ENCODE results near the gene SLC6A1. TPM values are rescaled to one million over a fixed set of nuclear protein-coding genes. Genes with fewer than 3 reads are reported as not detected.

SLC6A1 gene
- polyA plus RNA-seq, 2 of the 4 experiments (the other 2 are of a cell fraction), result not detected

DNA sequence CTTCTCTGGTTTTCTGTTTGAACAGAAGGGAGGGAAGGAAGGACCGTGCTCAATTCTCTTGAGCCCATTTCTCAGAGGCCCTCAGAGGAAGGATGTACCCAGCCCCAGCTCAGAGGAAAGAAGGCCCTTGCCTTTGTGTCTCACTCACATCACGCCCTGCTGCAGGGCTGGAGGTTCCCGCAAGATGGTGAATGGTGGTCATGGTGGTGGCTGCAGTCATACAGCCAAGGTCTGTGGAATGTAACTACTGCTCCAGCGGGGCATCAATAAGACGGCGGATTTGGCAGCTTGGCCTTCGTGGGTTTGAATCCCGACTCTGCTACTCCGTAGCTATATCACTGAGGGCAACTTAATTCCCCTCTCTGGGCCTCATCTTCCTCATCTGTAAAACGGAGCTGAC is 62.9 kb downstream of the SLC6A1 start:
- 72% methylated on average over 10 of the region's 10 CpGs for WGBS (ENCODE audit: missing lambda C conversion rate)
- ATAC-seq (no peak), FAIRE-seq (no peak), DNase-seq (ENCODE audit: low read depth in 1 of 2, low spot score in 1 of 2) (no peak)
- Histone ChIP-seq H3K27ac (no peak overlapping the region), H3K4me2 (no peak overlapping the region), H3K9me3 (no peaks in the 10 kb centered on the region), H3K4me1 (peaks cover 3% of the 10 kb centered on the region; the same call in 1 of the 3 replicates), H3K4me3 (no peak overlapping the region)
- TF ChIP-seq TFCP2L1 (CRISPR knock-in tag; IDR thresholded peaks at IDR 0.05) (no peak), CHD2 (IDR thresholded peaks at IDR 0.05; ENCODE audit: low read length, partially characterized antibody) (no peak), ESRRA (IDR thresholded peaks at IDR 0.05; ENCODE audit: borderline replicate concordance, low read length) (no peak), CHD4 (IDR thresholded peaks at IDR 0.05; ENCODE audit: borderline replicate concordance) (no peak)
- ChIA-PET POLR2A (no interaction called here), CTCF (interaction anchor here (0.8 to 11.4 kb wide), 9 partner anchors 19 to 292 kb away, joined by 3 to 297 read pairs (median 4); no protein-coding TSS in a partner anchor)

DNA sequence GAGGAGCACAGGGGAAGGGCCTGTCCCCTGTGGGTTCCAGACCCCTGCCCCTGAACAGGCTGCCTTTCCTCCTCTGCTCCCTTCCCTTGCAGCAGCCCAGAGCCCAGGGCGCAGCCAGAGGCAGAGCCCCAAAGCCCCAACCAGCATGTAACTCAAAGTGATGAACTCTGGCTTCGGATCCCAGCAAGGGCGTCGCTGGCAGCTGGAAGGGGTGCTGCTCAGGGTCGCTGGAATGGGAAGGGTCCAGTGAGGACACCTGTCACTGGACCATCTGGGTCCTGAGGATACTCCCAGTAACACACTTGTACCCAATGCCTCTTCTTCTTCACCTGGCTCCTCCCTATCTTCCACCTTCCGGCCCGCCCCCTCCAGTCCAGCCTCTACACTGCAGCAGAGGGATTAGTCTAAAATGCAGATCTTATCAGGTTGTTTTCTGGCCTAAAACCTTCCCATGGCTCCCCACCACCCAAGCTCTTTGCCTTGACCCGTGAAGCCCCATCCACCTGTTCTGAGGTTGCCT is 64.0 kb downstream of the SLC6A1 start:
- no peak for ATAC-seq
- no peak for DNase-seq (ENCODE audit: low read depth in 1 of 2, low spot score in 1 of 2)
- TF ChIP-seq HOXA7 (CRISPR knock-in tag; IDR thresholded peaks at IDR 0.05), result no peak
- TF ChIP-seq, protein P1, sequence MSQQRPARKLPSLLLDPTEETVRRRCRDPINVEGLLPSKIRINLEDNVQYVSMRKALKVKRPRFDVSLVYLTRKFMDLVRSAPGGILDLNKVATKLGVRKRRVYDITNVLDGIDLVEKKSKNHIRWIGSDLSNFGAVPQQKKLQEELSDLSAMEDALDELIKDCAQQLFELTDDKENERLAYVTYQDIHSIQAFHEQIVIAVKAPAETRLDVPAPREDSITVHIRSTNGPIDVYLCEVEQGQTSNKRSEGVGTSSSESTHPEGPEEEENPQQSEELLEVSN (IDR thresholded peaks at IDR 0.05; ENCODE audit: borderline replicate concordance, low read depth), result no peak
- TF ChIP-seq NR3C1 (IDR thresholded peaks at IDR 0.05), result no peak
- no peak for TF ChIP-seq CHD4 (IDR thresholded peaks at IDR 0.05; ENCODE audit: borderline replicate concordance)
- TF ChIP-seq CHD2 (IDR thresholded peaks at IDR 0.05; ENCODE audit: low read length, partially characterized antibody), result no peak
- TF ChIP-seq HEYL (CRISPR knock-in tag; IDR thresholded peaks at IDR 0.05), result no peak
- TF ChIP-seq, protein P2, sequence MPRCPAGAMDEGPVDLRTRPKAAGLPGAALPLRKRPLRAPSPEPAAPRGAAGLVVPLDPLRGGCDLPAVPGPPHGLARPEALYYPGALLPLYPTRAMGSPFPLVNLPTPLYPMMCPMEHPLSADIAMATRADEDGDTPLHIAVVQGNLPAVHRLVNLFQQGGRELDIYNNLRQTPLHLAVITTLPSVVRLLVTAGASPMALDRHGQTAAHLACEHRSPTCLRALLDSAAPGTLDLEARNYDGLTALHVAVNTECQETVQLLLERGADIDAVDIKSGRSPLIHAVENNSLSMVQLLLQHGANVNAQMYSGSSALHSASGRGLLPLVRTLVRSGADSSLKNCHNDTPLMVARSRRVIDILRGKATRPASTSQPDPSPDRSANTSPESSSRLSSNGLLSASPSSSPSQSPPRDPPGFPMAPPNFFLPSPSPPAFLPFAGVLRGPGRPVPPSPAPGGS (IDR thresholded peaks at IDR 0.05), result no peak
- no peak for TF ChIP-seq ZNF302 (CRISPR knock-in tag; IDR thresholded peaks at IDR 0.05)
- TF ChIP-seq TP53 (CRISPR knock-in tag; IDR thresholded peaks at IDR 0.05), result no peak
- TF ChIP-seq ESRRA (IDR thresholded peaks at IDR 0.05; ENCODE audit: borderline replicate concordance, low read length), result no peak
- no peak for TF ChIP-seq KDM1A (IDR thresholded peaks at IDR 0.05; ENCODE audit: low read depth)
- TF ChIP-seq ZC3H11A (IDR thresholded peaks at IDR 0.05), result no peak
- no peak for TF ChIP-seq BHLHE40 (IDR thresholded peaks at IDR 0.05; ENCODE audit: low read depth, low read length)
- TF ChIP-seq, protein P3, sequence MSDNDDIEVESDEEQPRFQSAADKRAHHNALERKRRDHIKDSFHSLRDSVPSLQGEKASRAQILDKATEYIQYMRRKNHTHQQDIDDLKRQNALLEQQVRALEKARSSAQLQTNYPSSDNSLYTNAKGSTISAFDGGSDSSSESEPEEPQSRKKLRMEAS (IDR thresholded peaks at IDR 0.05), result no peak
- no peak for TF ChIP-seq CBX2 (IDR thresholded peaks at IDR 0.05; ENCODE audit: borderline replicate concordance, low read depth)
- TF ChIP-seq MAFK (IDR thresholded peaks at IDR 0.05; ENCODE audit: partially characterized antibody), result no peak
- no peak for TF ChIP-seq CBX8 (IDR thresholded peaks at IDR 0.05)
- TF ChIP-seq RFX5 (IDR thresholded peaks at IDR 0.05), result no peak
- H3K4me1 ChIP-seq, result peaks cover 8% of the 10 kb centered on the region; the same call in 2 of the 3 replicates
- CTCF ChIA-PET, result interaction anchor here (1.0 to 11.4 kb wide), 6 partner anchors 56 to 293 kb away, joined by 3 to 297 read pairs (median 77); no protein-coding TSS in a partner anchor
- H3K4me2 ChIP-seq, result no peak overlapping the region
- no peak overlapping the region for H3K4me3 ChIP-seq
- no peaks in the 10 kb centered on the region for H3K9me3 ChIP-seq
- WGBS (ENCODE audit: missing lambda C conversion rate), result 34% methylated on average over 8 of the region's 8 CpGs
- FAIRE-seq, result no peak
- no peak overlapping the region for H3K27ac ChIP-seq
- POLR2A ChIA-PET, result no interaction called here

DNA sequence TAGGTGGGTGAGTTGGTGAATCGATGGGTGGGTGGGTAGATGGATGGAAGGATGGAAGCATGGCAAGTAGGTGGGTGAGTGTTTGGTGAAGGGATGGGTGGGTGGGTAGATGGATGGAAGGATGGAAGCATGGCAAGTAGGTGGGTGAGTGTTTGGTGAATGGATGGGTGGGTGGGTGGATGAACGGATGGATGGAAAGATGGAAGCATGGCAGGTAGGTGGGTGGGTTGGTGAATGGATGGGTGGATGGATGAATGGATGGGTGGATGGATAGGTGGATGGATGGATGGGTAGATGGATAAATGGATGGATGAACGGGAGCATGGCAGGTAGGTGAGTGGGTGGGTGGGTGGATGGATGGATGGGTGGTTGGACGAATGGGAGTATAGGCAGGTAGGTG is 65.1 kb downstream of the SLC6A1 start:
- 27% methylated on average over 4 of the region's 4 CpGs for whole genome bisulfite sequencing (ENCODE audit: missing lambda C conversion rate)
- Histone ChIP-seq H3K27ac (no peak overlapping the region), H3K4me1 (peaks cover 8% of the 10 kb centered on the region; the same call in 2 of the 3 replicates), H3K4me2 (no peak overlapping the region), H3K4me3 (no peak overlapping the region), H3K9me3 (no peaks in the 10 kb centered on the region)
- DNase-seq (ENCODE audit: low read depth in 1 of 2, low spot score in 1 of 2) (no peak), ATAC-seq (no peak), FAIRE-seq (no peak)
- ChIA-PET CTCF (interaction anchor here (1.1 to 11.4 kb wide), 7 partner anchors 56 to 308 kb away, joined by 7 to 297 read pairs (median 31); no protein-coding TSS in a partner anchor), POLR2A (no interaction called here)
- TF ChIP-seq PHF8 (IDR thresholded peaks at IDR 0.05; ENCODE audit: borderline replicate concordance, low read depth) (no peak), CBX8 (IDR thresholded peaks at IDR 0.05) (no peak), NPAS2 (CRISPR knock-in tag; IDR thresholded peaks at IDR 0.05; ENCODE audit: borderline replicate concordance) (no peak), EHF (CRISPR knock-in tag; IDR thresholded peaks at IDR 0.05) (no peak), MAFK (IDR thresholded peaks at IDR 0.05; ENCODE audit: partially characterized antibody) (no peak), FOSB (CRISPR knock-in tag; IDR thresholded peaks at IDR 0.05) (no peak), KDM1A (IDR thresholded peaks at IDR 0.05; ENCODE audit: low read depth) (no peak), MYC (IDR thresholded peaks at IDR 0.05; ENCODE audit: borderline replicate concordance, low read length) (no peak), POLR2A (IDR thresholded peaks at IDR 0.05; ENCODE audit: low read length) (no peak), POLR2AphosphoS2 (conservative IDR thresholded peaks at IDR 0.05; ENCODE audit: low read length) (no peak)
- TF ChIP-seq, protein P4, sequence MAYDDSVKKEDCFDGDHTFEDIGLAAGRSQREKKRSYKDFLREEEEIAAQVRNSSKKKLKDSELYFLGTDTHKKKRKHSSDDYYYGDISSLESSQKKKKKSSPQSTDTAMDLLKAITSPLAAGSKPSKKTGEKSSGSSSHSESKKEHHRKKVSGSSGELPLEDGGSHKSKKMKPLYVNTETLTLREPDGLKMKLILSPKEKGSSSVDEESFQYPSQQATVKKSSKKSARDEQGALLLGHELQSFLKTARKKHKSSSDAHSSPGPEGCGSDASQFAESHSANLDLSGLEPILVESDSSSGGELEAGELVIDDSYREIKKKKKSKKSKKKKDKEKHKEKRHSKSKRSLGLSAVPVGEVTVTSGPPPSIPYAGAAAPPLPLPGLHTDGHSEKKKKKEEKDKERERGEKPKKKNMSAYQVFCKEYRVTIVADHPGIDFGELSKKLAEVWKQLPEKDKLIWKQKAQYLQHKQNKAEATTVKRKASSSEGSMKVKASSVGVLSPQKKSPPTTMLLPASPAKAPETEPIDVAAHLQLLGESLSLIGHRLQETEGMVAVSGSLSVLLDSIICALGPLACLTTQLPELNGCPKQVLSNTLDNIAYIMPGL (CRISPR knock-in tag; IDR thresholded peaks at IDR 0.05; ENCODE audit: borderline replicate concordance), result no peak

Data from A549 (cell line).